ENCODE results near the gene ENOSF1.
A peak's percentile ranks its signal among the peaks of the same experiment; 100 is the strongest.

ENOSF1 gene

DNA sequence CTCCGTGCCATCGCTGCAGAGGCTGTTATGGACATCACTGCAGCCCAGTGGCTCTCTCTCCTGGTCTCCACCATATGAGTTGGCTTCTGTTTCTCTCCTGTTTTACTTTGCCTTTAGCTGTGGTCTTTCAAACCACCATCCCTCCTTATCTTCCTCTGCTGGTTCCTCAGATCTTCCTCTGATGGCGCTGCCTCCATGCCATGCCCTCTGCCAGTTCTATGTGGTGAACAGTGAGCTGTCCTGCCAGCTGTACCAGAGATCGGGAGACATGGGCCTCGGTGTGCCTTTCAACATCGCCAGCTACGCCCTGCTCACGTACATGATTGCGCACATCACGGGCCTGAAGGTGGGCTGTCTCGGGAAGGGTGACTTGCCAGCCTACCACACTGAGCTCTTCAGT lies 41.9 kb downstream of the ENOSF1 start:
- DNase-seq: no peak

GRCh38 chr18:669077-669476 lies 43.4 kb downstream of the ENOSF1 start:
- no peak for DNase-seq

GRCh38 chr18:668260-668659 lies 44.2 kb downstream of the ENOSF1 start:
- no peak for DNase-seq

GRCh38 chr18:666628-667027 lies 45.8 kb downstream of the ENOSF1 start:
- DNase-seq: no peak

DNA sequence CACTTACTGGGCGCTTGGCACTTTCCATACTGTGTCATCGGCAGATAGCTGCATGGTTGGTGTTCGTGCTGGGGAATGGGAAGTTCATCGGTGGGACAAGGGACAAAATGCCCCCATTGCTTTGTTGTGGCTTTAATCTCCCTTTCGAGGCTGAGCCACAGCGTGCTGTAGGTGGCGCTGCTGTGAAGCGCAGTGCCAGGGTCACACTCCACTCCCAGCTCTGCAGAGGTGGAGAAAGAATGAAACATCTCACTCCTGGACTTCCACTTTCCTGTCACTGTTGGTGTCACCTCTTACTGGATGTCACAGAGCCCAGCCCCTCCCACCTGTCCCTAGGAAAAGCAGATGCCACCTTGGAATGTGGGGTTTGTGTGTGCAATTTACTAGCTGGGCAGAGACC lies 46.3 kb downstream of the ENOSF1 start:
- DNase-seq: no peak

GRCh38 chr18:662197-662596 lies 50.2 kb downstream of the ENOSF1 start:
- no peak for DNase-seq

- DNase-seq: no peak
Measured at GRCh38 chr18:659597-659996, 52.8 kb downstream of the ENOSF1 start.

DNA sequence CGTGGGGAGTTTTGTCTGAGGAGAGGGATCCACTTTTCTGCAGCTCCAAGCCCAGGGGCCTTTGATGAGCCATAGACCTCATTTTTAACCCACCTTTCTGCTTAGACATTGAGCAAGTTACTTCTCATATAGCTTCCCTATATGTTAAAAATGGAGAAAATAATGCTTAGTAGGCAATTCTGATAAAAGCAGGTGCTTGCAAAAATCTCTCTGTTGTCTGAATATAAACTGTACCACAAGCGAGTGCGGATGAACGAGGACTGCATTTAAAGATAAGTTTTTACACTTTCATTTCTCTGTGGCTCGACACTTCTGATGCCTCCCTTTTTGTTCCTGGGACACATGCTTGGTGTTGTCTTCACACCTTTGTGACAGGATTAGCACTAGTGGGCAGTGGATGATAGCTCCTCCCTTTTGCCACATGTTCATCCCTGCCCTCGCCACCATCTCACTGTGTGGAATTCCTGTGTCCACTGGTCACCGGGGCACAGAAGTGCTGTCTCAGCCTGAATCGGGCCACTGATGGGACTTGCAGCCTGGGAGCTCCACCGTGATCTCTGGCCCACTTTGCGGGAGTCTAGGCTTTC lies 53.4 kb downstream of the ENOSF1 start:
- DNase-seq: no peak

GRCh38 chr18:658001-658946 lies 54.2 kb downstream of the ENOSF1 start:
- peak; percentile 69 for DNase-seq

- DNase-seq: peak; percentile 90
Measured at GRCh38 chr18:657311-658000, 55.0 kb downstream of the ENOSF1 start, which contains the start of gene TYMS. Gene TYMS (plus strand): TSS chr18:657653. CDS start chr18:657743, 90 bp downstream.

- DNase-seq: no peak
Measured at GRCh38 chr18:655445-655844, 57.0 kb downstream of the ENOSF1 start.

DNA sequence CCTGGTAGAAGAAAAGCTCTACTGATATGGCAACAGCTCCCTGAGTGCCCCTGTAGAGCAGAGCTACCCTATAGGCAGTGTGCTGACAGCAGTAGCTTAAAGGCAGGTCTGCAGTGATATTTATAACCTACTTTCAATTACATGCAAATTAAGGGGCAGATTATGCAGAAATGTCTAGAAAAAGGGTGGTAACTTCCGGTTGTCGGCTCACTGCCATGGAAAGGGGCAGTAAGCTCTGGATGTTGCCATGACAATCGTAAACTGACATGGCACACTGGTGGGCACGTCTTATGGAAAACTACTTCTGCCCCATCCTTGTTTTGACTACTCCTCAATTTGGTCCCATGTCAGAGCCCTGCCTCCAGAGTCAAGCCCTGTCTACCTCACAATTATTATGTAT lies 57.8 kb downstream of the ENOSF1 start:
- DNase-seq: no peak

GRCh38 chr18:653512-653911 lies 58.9 kb downstream of the ENOSF1 start:
- DNase-seq: no peak

GRCh38 chr18:652131-652530 lies 60.3 kb downstream of the ENOSF1 start:
- no peak for DNase-seq

DNA sequence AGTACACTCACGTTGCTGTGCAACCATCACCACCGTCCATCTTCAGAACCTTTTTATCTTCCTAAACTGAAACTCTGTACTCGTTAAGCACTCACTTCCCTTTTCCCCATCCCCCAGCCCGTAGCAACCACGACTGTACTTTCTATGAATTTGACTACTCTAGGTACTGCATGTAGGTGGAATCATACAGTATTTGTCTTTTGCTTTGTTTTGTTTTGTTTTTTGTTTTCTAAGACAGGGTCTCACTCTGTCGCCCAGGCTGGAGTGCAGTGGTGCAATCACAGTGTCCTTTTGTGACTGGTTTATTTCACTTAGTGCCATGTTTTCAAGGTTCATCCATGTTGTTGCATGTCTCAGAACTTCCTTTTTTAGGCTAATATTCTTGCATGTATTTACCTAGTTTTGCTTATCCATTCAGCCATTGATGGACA lies 62.0 kb downstream of the ENOSF1 start:
- no peak for DNase-seq

GRCh38 chr18:649341-649740 lies 63.1 kb downstream of the ENOSF1 start:
- no peak for DNase-seq

GRCh38 chr18:647304-647703 lies 65.1 kb downstream of the ENOSF1 start:
- no peak for DNase-seq

GRCh38 chr18:644395-645004 lies 67.9 kb downstream of the ENOSF1 start:
- DNase-seq: no peak

- no peak for DNase-seq
Measured at GRCh38 chr18:641224-641623, 71.2 kb downstream of the ENOSF1 start.

DNA sequence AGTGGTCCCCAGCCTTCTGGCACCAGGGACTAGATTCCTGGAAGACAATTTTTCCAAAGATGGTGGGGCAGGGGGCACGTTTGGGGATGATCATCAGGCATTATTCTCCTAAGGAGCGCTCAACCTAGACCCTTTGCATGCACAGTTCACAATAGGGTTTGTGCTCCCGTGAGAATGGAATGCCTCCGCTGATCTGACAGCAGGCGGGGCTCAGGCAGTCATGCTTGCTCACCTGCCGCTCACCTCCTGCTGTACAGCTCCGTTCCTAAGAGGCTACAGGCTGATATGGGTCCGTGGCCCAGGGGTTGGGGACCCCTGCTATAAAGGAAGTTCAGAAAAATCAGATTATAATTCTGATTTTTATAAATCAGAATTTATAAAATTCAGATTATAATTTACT lies 77.3 kb downstream of the ENOSF1 start:
- no peak for DNase-seq

GRCh38 chr18:634551-635045 lies 77.8 kb downstream of the ENOSF1 start:
- no peak for DNase-seq

DNA sequence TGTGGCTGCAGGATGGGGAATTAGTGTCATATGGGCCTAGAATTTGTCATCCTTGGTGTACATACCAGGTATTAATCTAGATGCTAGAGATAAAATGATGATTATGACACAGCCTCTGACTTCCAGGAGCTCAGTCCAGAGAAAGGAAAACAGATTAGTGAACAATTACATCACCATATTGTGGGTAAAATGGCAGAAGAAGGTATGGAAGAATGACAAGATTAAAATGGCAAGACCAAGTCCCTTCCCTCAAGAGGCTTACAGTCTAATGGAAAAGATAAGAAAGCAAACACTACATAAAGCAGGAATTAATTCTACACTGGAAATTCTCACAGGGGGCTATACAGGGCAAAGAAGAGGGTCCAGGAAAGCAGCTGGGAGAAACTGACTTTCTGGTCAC lies 80.9 kb downstream of the ENOSF1 start:
- DNase-seq: no peak

All from NCI-H2171 (cell line).